H1 (cell line): ENCODE results near the gene ZNF652. TPM values are rescaled to one million over a fixed set of nuclear protein-coding genes. Genes with fewer than 3 reads are reported as not detected.

ENCODE experiments used
- ATF3 ChIP-seq: IDR thresholded peaks from 2 replicates; pipeline ENCODE4 v1.6.1; 2011; ENCODE audit warnings: low read depth, mild to moderate bottlenecking, low read length; ENCODE audit not compliant: insufficient read depth
- polyA plus RNA-seq, 7 experiments: library from polyadenylated mRNA; depleted of rRNA in 3 of 7; stranded (reverse) in 5 of 7; unstranded in 2 of 7; fragments of >200 nt in 5 of 7; fragments of 200-250 nt in 2 of 7; gene quantifications; 1 replicate in 5 of 7; 2 replicates in 1 of 7; 4 replicates in 1 of 7; pipeline versions ENCODE4 v1.2.1 to v1.2.3, GENCODE V29; 2011 to 2013; ENCODE audit warnings: missing spikeins in 2 of 7, mixed read lengths in 2 of 7
- total RNA-seq: library from RNA; stranded (reverse); fragmentation: NEBNext Ultra II Directional; extraction: Animal tissue kit (Norgen Biotek cat#: 25700); gene quantifications from 2 replicates; pipeline ENCODE4 v1.2.1, GENCODE V29; 2021

Gene ZNF652
- total and polyA plus RNA-seq, 2 of the 8 experiments (the other 6 are each of a cell fraction or from before 2014, with no cell fraction given) = 13.5 to 39.6 TPM

GRCh38 chr17:49299996-49300395, 62.1 kb downstream of the ZNF652 start (continued):
- no peak for TF ChIP-seq ATF3
